Fibroblast of mammary gland (primary cell): ENCODE measurements around the gene SEC22C.

Experiments
- DNase-seq: peaks from one replicate; pipeline ENCODE4 v3.0.0-alpha.2; 2010; ENCODE audit warnings: low read depth
- H3K4me3 ChIP-seq: 2 replicates; pipeline ENCODE4 v1.5.1; 2011; ENCODE audit warnings: low read depth, mild to moderate bottlenecking, low read length, moderate library complexity; ENCODE audit not compliant: control insufficient read depth
- TF ChIP-seq, protein P1 (sequence below): conservative IDR thresholded peaks from 2 replicates; pipeline ENCODE4 v1.5.1; 2011; ENCODE audit warnings: low read depth, low read length, inconsistent platforms; ENCODE audit not compliant: control insufficient read depth, insufficient read depth

Gene SEC22C

DNA sequence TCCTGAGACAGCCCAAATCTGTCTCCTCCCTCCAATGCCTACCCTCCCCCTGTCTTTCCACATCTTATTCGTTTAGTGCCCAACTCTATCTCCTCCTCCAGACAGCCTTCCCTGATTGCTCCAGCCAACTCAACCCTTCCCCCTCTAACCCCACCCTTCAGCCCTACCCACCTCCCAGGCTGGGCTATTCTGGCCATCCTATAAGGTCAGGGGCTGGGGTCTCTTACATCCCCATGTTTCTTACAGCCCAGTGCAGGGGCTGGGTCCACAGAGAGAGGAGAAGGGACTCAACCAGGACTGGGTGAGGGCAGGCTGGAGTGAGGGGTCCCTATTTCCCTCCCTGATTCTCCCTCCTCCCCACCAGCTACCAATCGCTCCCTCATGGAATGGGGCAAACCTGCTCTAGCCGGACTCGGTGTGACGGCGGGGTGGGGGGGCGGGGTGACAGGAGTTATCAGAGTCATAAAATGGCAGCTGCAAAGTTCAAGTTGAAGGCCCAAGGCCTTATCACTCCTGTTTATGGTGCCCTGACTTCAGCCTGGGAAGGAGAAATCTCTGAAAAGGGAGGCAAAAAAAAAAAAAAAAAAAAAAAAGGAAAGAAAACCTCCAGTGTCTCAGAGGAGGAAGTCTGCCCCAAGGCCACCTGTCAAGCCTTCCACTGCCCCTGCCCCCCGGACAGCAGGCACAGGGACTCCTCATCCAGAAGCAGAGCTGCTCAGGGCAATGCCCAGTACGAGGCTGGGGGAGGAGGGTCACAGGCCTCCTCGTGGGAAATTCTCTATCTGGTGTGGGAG, 77.2 kb downstream of the SEC22C start:
- no peak for DNase-seq
- TF ChIP-seq, protein P1, sequence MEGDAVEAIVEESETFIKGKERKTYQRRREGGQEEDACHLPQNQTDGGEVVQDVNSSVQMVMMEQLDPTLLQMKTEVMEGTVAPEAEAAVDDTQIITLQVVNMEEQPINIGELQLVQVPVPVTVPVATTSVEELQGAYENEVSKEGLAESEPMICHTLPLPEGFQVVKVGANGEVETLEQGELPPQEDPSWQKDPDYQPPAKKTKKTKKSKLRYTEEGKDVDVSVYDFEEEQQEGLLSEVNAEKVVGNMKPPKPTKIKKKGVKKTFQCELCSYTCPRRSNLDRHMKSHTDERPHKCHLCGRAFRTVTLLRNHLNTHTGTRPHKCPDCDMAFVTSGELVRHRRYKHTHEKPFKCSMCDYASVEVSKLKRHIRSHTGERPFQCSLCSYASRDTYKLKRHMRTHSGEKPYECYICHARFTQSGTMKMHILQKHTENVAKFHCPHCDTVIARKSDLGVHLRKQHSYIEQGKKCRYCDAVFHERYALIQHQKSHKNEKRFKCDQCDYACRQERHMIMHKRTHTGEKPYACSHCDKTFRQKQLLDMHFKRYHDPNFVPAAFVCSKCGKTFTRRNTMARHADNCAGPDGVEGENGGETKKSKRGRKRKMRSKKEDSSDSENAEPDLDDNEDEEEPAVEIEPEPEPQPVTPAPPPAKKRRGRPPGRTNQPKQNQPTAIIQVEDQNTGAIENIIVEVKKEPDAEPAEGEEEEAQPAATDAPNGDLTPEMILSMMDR = no peak

DNA sequence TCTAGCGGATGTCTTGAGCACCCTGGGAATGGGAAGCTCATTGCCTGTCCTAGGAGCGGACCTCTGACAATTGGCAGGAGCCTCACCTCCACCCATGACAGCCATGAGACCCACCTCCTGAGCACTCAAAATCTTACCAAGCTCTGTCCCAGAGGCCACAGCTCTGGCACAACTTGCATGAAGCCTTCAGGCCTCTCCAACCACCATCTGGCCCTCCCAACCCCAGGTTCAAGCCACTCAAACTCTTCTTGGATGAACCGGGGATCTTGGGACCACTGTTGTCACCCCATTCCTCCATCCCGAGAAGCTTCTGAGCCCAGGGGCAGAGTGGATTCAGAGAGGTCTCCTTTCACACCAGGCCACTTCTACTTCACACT, 77.8 kb downstream of the SEC22C start:
- no peak overlapping the region for H3K4me3 ChIP-seq
- TF ChIP-seq, protein P1 = no peak
- no peak for DNase-seq

More for the DNA sequence above, 77.2 kb downstream of the SEC22C start:
- H3K4me3 ChIP-seq = no peak overlapping the region

DNA sequence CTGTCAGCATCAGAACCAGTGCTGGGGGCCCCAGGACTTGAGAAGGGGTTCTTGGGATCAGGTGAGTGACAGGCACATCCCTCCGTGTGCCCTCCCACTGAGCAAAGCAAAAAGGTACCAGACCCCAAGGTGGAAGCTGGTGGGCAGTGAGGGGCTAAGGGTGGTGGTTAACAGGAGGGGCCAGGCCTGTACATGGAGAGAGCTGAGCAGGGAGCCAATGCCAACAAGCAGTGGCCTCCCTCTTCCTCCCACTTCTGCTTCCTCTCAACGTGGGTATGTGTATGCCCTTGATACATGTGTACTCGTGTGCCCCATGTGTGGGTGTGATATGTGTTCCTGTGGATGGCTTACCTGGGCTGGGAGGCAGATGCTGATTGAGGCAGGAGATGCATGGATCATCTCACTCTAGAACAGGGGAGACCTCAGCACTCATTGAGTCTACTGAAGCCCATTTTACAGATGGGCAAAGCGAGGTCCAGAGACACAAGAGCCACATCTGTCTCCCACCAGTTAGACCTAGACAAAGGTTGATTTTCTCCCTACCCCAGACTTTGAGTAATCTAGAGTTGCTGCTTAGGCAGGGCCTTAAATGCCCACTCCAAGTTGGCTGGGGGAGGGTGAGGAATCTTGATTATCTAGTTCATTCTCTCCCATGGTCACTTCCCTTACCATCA, 78.4 kb downstream of the SEC22C start:
- no peak overlapping the region for H3K4me3 ChIP-seq
- TF ChIP-seq, protein P1 = no peak
- DNase-seq = no peak

DNA sequence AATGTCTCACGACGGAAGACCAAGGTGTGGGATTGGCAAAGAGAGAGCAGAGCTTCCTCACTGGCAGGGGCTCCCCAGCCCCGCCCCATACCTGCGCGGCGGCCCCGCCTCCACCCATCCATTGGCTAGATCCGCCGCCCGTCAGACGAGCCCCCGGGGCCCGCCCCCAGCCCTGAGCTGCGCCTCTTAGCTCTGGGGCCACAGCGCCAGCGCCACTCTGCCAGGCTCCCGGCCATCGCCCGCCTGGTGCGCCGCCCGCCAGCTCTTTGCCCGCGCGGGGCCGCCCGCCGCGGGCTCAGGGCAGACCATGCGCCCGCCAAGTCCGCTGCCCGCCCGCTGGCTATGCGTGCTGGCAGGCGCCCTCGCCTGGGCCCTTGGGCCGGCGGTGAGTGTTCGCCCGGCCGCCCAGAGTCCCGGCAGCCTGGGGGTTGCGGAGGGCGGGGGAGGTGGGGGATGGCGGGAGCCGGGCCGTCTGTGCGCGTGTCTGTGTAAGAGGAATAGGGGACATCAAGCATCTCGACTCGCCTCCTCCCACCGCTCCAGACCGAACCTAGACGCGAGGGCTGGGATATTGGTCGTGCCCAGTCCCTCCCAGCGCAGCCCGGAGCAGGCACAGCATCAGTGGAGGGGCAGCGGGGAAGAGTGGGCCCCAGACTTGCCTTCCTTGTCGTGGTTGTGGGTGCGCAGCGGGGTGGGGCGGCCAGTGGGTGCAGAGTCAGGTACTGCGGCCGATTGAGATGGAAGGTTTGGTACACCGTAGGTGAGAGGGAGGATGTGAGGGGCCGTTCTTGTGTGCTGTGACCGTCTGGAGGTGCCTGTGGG, 79.1 kb downstream of the SEC22C start, which contains the start of gene VIPR1:
Gene VIPR1, plus strand, starts transcription at position 215 of the 822 bp plus-strand sequence. Its CDS starts 93 bp downstream, at position 308.
- TF ChIP-seq, protein P1 = no peak
- H3K4me3 ChIP-seq = no peak within 1 kb of the TSS
- no peak for DNase-seq

DNA sequence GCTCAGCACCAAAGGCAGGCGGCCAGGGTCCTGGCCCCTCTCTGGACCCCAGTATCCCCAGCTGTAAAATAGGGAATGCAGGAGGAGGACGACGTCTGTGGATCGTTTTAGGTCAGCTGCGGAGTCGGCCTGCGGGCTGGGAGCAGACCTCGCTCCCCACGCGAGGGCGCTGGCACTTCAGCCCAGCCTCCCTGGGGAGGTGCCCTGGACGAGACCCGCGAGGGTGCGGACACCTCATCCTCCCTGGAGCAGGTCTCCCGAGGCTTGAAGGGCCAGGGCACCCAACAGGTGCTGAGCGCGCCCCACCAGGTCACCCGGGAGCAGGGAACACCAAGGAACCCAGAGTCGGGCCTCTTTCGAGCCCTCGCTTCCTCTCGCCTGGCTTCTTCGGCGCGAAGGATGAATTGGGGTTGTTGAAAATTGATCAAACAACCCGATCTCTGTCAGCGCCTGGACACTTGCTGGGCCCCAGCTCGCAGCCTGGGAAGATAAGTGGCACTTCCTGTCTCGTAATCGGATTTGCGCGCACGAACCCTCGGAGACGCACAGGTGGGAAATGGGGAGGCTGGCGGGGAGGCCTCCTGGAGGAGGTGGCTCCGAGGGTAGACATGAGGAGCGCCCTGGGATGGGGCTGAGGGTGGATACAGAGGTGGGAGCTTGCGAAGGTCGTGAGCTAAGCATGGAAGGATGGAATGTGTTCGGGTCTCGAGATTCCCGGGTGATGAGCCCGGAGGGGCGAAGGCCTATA, 79.9 kb downstream of the SEC22C start:
- H3K4me3 ChIP-seq = no peak overlapping the region
- TF ChIP-seq, protein P1 = peak; percentile 30
- peak; percentile 21 for DNase-seq

DNA sequence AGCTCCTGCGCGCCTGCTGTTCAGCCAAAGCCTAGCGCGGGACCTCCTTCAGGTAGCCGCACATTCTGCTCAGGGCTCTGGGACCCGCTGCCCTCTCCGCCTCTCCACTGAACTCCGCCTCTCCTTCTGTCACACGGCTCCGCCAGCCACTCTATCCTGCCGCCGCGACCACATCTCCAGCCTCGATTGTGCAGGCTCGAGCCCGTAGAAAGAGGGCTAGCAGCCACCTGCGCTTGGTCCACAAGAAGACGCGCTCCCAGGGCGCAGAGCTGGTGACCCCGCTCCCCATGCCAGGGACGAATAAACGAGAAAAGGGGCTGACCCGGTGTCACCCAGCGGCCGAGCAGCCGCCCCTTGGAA, 80.5 kb downstream of the SEC22C start:
- TF ChIP-seq, protein P1 = no peak
- no peak overlapping the region for H3K4me3 ChIP-seq
- DNase-seq = no peak
